ENCODE measurements around the gene CDK16.

DNA sequence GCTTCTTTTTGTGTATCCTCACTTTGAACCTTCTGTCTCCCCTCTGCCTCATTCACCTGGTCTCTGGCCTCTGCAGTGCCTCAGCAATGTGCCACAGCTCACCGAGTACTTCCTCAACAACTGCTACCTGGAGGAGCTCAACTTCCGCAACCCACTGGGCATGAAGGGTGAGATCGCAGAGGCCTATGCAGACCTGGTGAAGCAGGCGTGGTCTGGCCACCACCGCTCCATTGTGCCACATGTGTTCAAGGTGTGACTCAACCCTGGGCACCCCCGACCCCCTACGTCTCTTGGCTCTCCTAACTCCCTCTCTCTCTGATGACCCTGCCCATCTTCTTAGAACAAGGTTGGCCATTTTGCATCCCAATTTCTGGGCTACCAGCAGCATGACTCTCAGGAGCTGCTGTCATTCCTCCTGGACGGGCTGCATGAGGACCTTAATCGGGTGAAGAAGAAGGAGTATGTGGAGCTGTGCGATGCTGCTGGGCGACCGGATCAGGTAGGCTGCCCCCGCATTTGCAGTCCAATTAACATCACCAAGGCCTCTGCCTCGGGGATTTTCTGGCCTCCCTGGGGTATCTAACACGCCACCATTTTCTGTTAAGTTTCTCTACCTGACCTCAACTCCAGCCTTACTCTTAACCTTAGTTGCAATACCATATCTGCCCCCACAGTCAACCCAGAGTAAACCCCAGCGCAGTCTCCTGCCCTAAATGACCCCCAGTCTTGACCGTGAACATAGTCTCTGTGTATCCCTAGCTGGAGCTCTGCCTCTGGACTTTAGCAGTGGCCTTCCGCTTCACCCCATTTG is 22.9 kb downstream of the CDK16 start:
- TF ChIP-seq POLR2A (IDR thresholded peaks at IDR 0.05; ENCODE audit: low read depth, low read length): no peak
- TF ChIP-seq, protein P1, sequence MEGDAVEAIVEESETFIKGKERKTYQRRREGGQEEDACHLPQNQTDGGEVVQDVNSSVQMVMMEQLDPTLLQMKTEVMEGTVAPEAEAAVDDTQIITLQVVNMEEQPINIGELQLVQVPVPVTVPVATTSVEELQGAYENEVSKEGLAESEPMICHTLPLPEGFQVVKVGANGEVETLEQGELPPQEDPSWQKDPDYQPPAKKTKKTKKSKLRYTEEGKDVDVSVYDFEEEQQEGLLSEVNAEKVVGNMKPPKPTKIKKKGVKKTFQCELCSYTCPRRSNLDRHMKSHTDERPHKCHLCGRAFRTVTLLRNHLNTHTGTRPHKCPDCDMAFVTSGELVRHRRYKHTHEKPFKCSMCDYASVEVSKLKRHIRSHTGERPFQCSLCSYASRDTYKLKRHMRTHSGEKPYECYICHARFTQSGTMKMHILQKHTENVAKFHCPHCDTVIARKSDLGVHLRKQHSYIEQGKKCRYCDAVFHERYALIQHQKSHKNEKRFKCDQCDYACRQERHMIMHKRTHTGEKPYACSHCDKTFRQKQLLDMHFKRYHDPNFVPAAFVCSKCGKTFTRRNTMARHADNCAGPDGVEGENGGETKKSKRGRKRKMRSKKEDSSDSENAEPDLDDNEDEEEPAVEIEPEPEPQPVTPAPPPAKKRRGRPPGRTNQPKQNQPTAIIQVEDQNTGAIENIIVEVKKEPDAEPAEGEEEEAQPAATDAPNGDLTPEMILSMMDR (conservative IDR thresholded peaks at IDR 0.05; ENCODE audit: low read depth, low read length): no peak
- TF ChIP-seq, protein P2, sequence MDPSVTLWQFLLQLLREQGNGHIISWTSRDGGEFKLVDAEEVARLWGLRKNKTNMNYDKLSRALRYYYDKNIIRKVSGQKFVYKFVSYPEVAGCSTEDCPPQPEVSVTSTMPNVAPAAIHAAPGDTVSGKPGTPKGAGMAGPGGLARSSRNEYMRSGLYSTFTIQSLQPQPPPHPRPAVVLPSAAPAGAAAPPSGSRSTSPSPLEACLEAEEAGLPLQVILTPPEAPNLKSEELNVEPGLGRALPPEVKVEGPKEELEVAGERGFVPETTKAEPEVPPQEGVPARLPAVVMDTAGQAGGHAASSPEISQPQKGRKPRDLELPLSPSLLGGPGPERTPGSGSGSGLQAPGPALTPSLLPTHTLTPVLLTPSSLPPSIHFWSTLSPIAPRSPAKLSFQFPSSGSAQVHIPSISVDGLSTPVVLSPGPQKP (IDR thresholded peaks at IDR 0.05; ENCODE audit: borderline replicate concordance, low read depth, low read length): no peak
- TF ChIP-seq CHD1 (IDR thresholded peaks at IDR 0.05; ENCODE audit: low read depth, low read length): no peak
- TF ChIP-seq RFX5 (IDR thresholded peaks at IDR 0.05; ENCODE audit: low read depth, low read length): no peak
